AG09319 (cell line): ENCODE results near the gene XRN1.
A peak's percentile ranks its signal among the peaks of the same experiment; 100 is the strongest.

Experiments
- DNase-seq: peaks from one replicate; pipeline ENCODE4 v3.0.0-alpha.2; 2010; ENCODE audit warnings: low read depth; ENCODE audit errors: extremely low read depth
- CTCF ChIP-seq: IDR thresholded peaks from 2 replicates; pipeline ENCODE4 v1.5.1; 2011; ENCODE audit warnings: low read depth, mild to moderate bottlenecking, inconsistent platforms, low read length, moderate library complexity

XRN1 gene

GRCh38 chr3:142287866-142288638 is 159.8 kb downstream of the XRN1 start:
- no peak for DNase-seq
- TF ChIP-seq CTCF: no peak

DNA sequence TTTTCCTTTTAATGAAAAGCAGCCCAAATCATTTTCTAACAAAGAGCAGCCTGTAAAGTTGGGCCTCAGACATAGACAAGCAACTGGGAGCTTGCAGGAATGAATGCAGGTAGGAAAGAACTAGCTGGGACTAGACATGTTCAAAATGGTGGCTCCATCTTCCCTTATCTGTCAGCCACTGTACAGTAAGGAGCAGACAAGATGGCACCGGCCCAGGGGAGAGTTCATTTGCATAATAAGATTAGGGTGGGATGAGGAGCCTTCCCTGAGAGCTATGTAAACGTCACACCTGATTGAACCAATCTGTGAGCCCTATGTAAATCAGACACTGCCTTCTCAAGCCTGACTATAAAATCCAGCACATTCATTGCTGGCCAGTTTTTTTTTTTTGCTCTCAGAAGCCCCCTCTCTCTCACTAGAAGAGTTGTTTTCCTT is 162.7 kb downstream of the XRN1 start:
- no peak for DNase-seq
- no peak for TF ChIP-seq CTCF

DNA sequence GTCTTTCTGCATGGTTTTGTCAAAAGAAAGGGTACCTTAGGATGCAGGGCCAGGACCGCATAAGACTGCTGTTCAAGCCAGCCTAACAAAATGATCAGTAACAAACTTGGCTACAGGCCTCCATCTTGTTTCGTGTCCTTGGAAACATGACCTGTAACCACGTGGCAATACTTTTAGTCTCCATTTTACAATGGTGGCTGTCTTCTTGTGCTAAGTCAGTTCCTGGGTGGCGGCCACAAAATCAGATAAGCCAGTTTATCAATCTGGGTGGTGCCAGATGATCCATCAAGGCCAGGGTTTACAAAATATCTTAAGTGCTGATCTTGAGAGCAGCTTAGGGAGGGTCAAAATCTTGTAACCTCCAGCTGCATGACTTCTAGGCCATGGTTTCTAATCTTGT is 165.3 kb downstream of the XRN1 start:
- TF ChIP-seq CTCF: no peak
- DNase-seq: no peak

DNA sequence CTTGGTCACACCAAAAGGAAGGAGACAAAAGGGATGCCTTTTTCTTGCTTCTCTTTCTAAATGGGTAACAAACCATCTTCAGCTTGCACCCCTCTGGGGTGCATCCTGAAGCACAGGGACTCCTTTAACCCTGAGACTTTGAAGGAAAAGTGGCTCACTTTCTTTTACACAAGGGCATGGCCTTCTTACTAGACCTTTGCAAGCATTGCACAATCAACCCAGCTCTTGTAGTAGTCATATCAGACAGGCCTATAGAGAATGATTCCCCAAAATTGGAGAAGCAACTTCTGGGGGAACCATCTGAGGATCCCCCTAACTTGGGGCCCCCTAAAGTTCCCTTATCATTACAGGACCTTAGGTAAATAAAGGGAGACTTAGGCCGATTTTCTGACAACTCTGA is 166.4 kb downstream of the XRN1 start:
- DNase-seq: no peak
- TF ChIP-seq CTCF: no peak

GRCh38 chr3:142279965-142280590 is 167.8 kb downstream of the XRN1 start:
- peak; percentile 60 for TF ChIP-seq CTCF

GRCh38 chr3:142278451-142278850 is 169.4 kb downstream of the XRN1 start:
- TF ChIP-seq CTCF: no peak
- no peak for DNase-seq

More at GRCh38 chr3:142279965-142280590, 167.8 kb downstream of the XRN1 start:
- DNase-seq: peak; percentile 54

DNA sequence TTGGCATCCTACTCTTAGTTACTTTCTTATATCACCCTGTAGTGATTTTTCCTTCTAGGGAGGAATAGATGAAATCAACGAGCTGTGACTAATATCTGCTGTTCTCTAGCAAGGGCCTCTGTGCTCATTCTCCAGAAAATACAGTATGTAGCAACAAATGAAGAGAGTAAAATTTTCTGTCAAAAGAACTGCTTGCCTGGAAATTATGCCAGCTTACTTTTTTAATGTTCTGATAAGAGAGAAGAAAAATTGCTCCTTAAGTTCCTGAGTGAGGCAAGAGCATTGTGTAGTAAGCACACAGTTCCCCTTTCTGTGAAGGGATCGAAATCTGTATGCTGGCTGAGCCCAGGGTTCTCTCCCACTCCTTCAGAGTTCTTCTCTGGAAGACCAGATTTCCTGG is 171.1 kb downstream of the XRN1 start:
- no peak for TF ChIP-seq CTCF
- no peak for DNase-seq
